Inflammatory macrophage treated with lipopolysaccharide for 4 hours (primary cell): ENCODE measurements around the gene TMEM87A.
A peak's percentile ranks its signal among the peaks of the same experiment; 100 is the strongest.
"Not testable (repeated sequence)": the region's sequence is repeated elsewhere in the genome, so short reads cannot be mapped to it uniquely, and the experiment has no call there.

ENCODE experiments used
- DNase-seq: peaks from one replicate; pipeline ENCODE4 v3.0.0-alpha.2; 2020

The TMEM87A gene

GRCh38 chr15:42267286-42267685 lies 5.9 kb downstream of the TMEM87A start:
- no peak for DNase-seq

- peak; percentile 15 for DNase-seq
These were observed 8.4 kb downstream of the TMEM87A start for GRCh38 chr15:42264795-42265194.

- no peak for DNase-seq
These were observed 19.9 kb downstream of the TMEM87A start for GRCh38 chr15:42253300-42253699.

- no peak for DNase-seq
These were observed 32.4 kb downstream of the TMEM87A start for GRCh38 chr15:42240823-42241222.

GRCh38 chr15:42239528-42240182 lies 33.6 kb downstream of the TMEM87A start:
- no peak for DNase-seq

GRCh38 chr15:42233107-42233506 lies 40.1 kb downstream of the TMEM87A start:
- DNase-seq = peak; percentile 15

- DNase-seq = no peak
These were observed 40.6 kb downstream of the TMEM87A start for GRCh38 chr15:42232606-42233005.

- no peak for DNase-seq
These were observed 42.1 kb downstream of the TMEM87A start for GRCh38 chr15:42231088-42231487.

GRCh38 chr15:42228981-42229380 lies 44.3 kb downstream of the TMEM87A start:
- DNase-seq = not testable (repeated sequence)

GRCh38 chr15:42228036-42228435 lies 45.2 kb downstream of the TMEM87A start:
- no peak for DNase-seq

- no peak for DNase-seq
These were observed 46.6 kb downstream of the TMEM87A start for GRCh38 chr15:42226648-42227047.

- peak; percentile 20 for DNase-seq
These were observed 53.0 kb downstream of the TMEM87A start for GRCh38 chr15:42220216-42220615.

- peak; percentile 13 for DNase-seq
These were observed 54.2 kb downstream of the TMEM87A start for GRCh38 chr15:42218953-42219592.

- DNase-seq = no peak
These were observed 55.7 kb downstream of the TMEM87A start for GRCh38 chr15:42217568-42217967.

- DNase-seq = no peak
These were observed 57.1 kb downstream of the TMEM87A start for GRCh38 chr15:42215913-42216829.

GRCh38 chr15:42214600-42214999 lies 58.6 kb downstream of the TMEM87A start:
- DNase-seq = no peak

- DNase-seq = no peak
These were observed 59.7 kb downstream of the TMEM87A start for GRCh38 chr15:42213511-42213910.

GRCh38 chr15:42210696-42211095 lies 62.5 kb downstream of the TMEM87A start:
- DNase-seq = no peak

- peak; percentile 85 for DNase-seq
These were observed 65.3 kb downstream of the TMEM87A start, which contains the start of gene VPS39 for GRCh38 chr15:42207674-42208579. Gene VPS39 (minus strand): TSS chr15:42208304. CDS start chr15:42208153, 151 bp downstream.

GRCh38 chr15:42206406-42206805 lies 66.8 kb downstream of the TMEM87A start:
- DNase-seq = no peak

- DNase-seq = no peak
These were observed 69.3 kb downstream of the TMEM87A start for GRCh38 chr15:42203891-42204290.

- no peak for DNase-seq
These were observed 70.6 kb downstream of the TMEM87A start for GRCh38 chr15:42202653-42203052.
